GM13977 (cell line): ENCODE measurements around the gene HTR7.
"Not testable (repeated sequence)": the region's sequence is repeated elsewhere in the genome, so short reads cannot be mapped to it uniquely, and the experiment has no call there.

Experiments used
- DNase-seq: peaks from one replicate; pipeline ENCODE4 v3.0.0; 2012; ENCODE audit warnings: low spot score
- CTCF ChIP-seq: IDR thresholded peaks from 2 replicates; pipeline ENCODE4 v1.5.1; 2012; ENCODE audit warnings: mild to moderate bottlenecking, control low read depth; ENCODE audit not compliant: insufficient read depth; ENCODE audit errors: extremely low read depth, missing control alignments
- in situ Hi-C: fragments of 300-500 bp; cut with MboI; formaldehyde crosslinking; loops from one replicate; pipeline ENCODE4 v1.12.0; 2022; ENCODE audit warnings: low sequenced_read_pairs, low pct_unique_long_range_greater_than_20kb, mixed read lengths, inconsistent platforms; ENCODE audit not compliant: unreplicated experiment

The HTR7 gene

GRCh38 chr10:90832111-90832510 is 25.7 kb downstream of the HTR7 start:
- no peak for TF ChIP-seq CTCF
- no peak for DNase-seq
- in situ Hi-C loops = no loop called here

- in situ Hi-C loops = no loop called here
- no peak for DNase-seq
- TF ChIP-seq CTCF = no peak
Observed at GRCh38 chr10:90822508-90822907, 35.3 kb downstream of the HTR7 start.

GRCh38 chr10:90821864-90822263 is 36.0 kb downstream of the HTR7 start:
- in situ Hi-C loops = not testable (repeated sequence)

DNA sequence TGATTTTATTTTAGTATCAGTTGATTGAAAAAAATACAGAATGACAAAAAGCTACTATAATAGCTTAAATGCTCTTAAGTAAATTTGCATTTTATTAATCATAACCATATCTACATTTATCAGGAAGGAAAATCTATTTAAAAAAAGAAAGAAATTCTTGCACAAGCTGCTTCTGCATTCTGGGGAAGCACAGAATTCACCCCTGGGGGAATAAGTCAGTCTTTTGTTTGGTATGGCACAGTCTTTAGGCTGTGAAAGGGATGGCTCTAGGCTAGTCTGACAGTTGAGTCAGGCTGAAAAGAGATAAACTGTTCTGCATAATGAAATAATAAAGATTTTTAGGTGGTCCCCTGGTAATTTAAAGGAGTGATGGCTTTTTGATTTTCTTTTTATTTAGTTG is 37.9 kb downstream of the HTR7 start:
- DNase-seq = no peak
- TF ChIP-seq CTCF = no peak
- in situ Hi-C loops = no loop called here

More at GRCh38 chr10:90821864-90822263, 36.0 kb downstream of the HTR7 start:
- DNase-seq = not testable (repeated sequence)

DNA sequence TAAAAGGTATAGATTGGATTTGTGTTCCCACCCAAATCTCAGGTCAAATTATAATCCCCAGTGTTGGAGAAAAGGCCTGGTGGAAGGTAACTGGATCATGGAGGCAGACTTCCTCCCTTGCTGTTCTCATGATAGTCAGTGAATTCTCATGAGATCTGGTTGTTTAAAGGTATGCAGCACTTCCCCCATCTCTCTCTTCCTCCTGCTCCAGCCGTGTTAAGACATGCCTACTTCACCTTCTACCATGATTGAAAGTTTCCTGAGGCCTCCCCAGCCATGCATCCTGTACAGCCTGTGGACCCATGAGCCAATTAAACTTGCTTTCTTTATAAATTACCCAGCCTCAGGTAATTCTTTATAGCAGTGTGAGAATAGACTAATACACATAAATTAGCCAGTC is 39.1 kb downstream of the HTR7 start:
- TF ChIP-seq CTCF = no peak
- in situ Hi-C loops = no loop called here
- no peak for DNase-seq

- in situ Hi-C loops = no loop called here
- no peak for TF ChIP-seq CTCF
- no peak for DNase-seq
Observed at GRCh38 chr10:90817128-90817889, 40.5 kb downstream of the HTR7 start.

- no peak for TF ChIP-seq CTCF
- in situ Hi-C loops = no loop called here
- no peak for DNase-seq
Observed at GRCh38 chr10:90816466-90816865, 41.4 kb downstream of the HTR7 start.
